CD4-positive, alpha-beta T cell treated with Interleukin-10 for 1 hour (primary cell): ENCODE results near the gene KIF1A.
"Not testable (repeated sequence)": the region's sequence is repeated elsewhere in the genome, so short reads cannot be mapped to it uniquely, and the experiment has no call there.

ENCODE experiments used
- DNase-seq: peaks from one replicate; pipeline ENCODE4 v3.0.0-alpha.2; 2020

Gene KIF1A

GRCh38 chr2:240694304-240694703 is 125.7 kb downstream of the KIF1A start:
- not testable (repeated sequence) for DNase-seq

- DNase-seq, result not testable (repeated sequence)
Observed at GRCh38 chr2:240692583-240693561, 127.1 kb downstream of the KIF1A start.

GRCh38 chr2:240691631-240692420 is 128.2 kb downstream of the KIF1A start, which contains the start of gene AQP12A:
TSS of gene AQP12A (plus strand) at chr2:240691866. CDS start at chr2:240691914, 48 bp downstream.
- not testable (repeated sequence) for DNase-seq

GRCh38 chr2:240691075-240691427 is 129.0 kb downstream of the KIF1A start:
- DNase-seq, result not testable (repeated sequence)

- DNase-seq, result not testable (repeated sequence)
Observed at GRCh38 chr2:240690421-240691074, 129.5 kb downstream of the KIF1A start.

- no peak for DNase-seq
Observed at GRCh38 chr2:240689975-240690374, 130.0 kb downstream of the KIF1A start.

GRCh38 chr2:240688553-240688919 is 131.5 kb downstream of the KIF1A start:
- no peak for DNase-seq

- DNase-seq, result no peak
Observed at GRCh38 chr2:240687741-240688552, 132.1 kb downstream of the KIF1A start.

- no peak for DNase-seq
Observed at GRCh38 chr2:240687045-240687740, 132.8 kb downstream of the KIF1A start.

- DNase-seq, result no peak
Observed at GRCh38 chr2:240686460-240686859, 133.6 kb downstream of the KIF1A start.

GRCh38 chr2:240685771-240686371 is 134.1 kb downstream of the KIF1A start:
- no peak for DNase-seq

GRCh38 chr2:240683980-240684728 is 135.9 kb downstream of the KIF1A start:
- not testable (repeated sequence) for DNase-seq

GRCh38 chr2:240683329-240683979 is 136.6 kb downstream of the KIF1A start:
- DNase-seq, result not testable (repeated sequence)

- DNase-seq, result not testable (repeated sequence)
Observed at GRCh38 chr2:240682431-240683224, 137.4 kb downstream of the KIF1A start, which contains the start of gene AQP12B. TSS of gene AQP12B (minus strand) at chr2:240682885. CDS start at chr2:240682837, 48 bp downstream.

- not testable (repeated sequence) for DNase-seq
Observed at GRCh38 chr2:240680185-240680584, 139.8 kb downstream of the KIF1A start.

- DNase-seq, result not testable (repeated sequence)
Observed at GRCh38 chr2:240678909-240679308, 141.1 kb downstream of the KIF1A start.

- DNase-seq, result not testable (repeated sequence)
Observed at GRCh38 chr2:240678043-240678442, 142.0 kb downstream of the KIF1A start.

- DNase-seq, result not testable (repeated sequence)
Observed at GRCh38 chr2:240675345-240675744, 144.7 kb downstream of the KIF1A start.
